Effector memory CD8-positive, alpha-beta T cell (primary cell): ENCODE results near the gene PLPP7.
"Not testable (repeated sequence)": the region's sequence is repeated elsewhere in the genome, so short reads cannot be mapped to it uniquely, and the experiment has no call there.

ENCODE experiments used
- ATAC-seq: fragments of 150-1000 bp; cut with Tn5 transposase; replicated peaks from 2 replicates; pipeline ENCODE4 v1.10.0; 2021; ENCODE audit warnings: mild to moderate bottlenecking, moderate library complexity
- DNase-seq, 3 experiments: peaks; one replicate each; pipeline ENCODE4 v3.0.0; 2021
- H3K27ac Mint-ChIP-seq, 2 donors: one replicate each; pipeline ENCODE4 v1.8.0; 2022; ENCODE audit warnings: mild to moderate bottlenecking in 2 of 2, mixed read lengths in 2 of 2, moderate library complexity in 2 of 2
- H3K27me3 Mint-ChIP-seq, 2 donors: one replicate each; pipeline ENCODE4 v1.8.0; 2022; ENCODE audit warnings: mixed read lengths in 2 of 2
- H3K36me3 Mint-ChIP-seq: one replicate; pipeline ENCODE4 v1.8.0; 2022; ENCODE audit warnings: mild to moderate bottlenecking, moderate library complexity, mixed read lengths; ENCODE audit not compliant: insufficient read depth
- H3K4me1 Mint-ChIP-seq, 2 donors: one replicate each; pipeline ENCODE4 v1.8.0; 2022; ENCODE audit warnings: low read depth in 2 of 2, mixed read lengths in 2 of 2
- H3K4me3 Mint-ChIP-seq, 2 donors: one replicate each; pipeline ENCODE4 v1.8.0; 2022; ENCODE audit warnings: mild to moderate bottlenecking in 2 of 2, mixed read lengths in 2 of 2, moderate library complexity in 2 of 2
- H3K9me3 Mint-ChIP-seq, 2 donors: one replicate each; pipeline ENCODE4 v1.8.0; 2022; ENCODE audit warnings: mixed read lengths in 2 of 2

Gene PLPP7

GRCh38 chr9:131349522-131349880, 60.0 kb downstream of the PLPP7 start:
- no peak for ATAC-seq
- Mint-ChIP-seq H3K27ac (peak overlapping the region in 1 of 2 donors; percentile 41), H3K4me3 (no peak overlapping the region)

GRCh38 chr9:131349881-131350563, 60.5 kb downstream of the PLPP7 start:
- peak; percentile 99 for ATAC-seq
- H3K4me3 Mint-ChIP-seq = peak overlapping the region; percentile 20 to 31
- H3K27me3 Mint-ChIP-seq = peaks cover 6 to 9% of the 10 kb centered on the region in 2 donors
- peak overlapping the region in 1 of 2 donors; percentile 41 for H3K27ac Mint-ChIP-seq
- H3K36me3 Mint-ChIP-seq = no peaks in the 10 kb centered on the region
- H3K9me3 Mint-ChIP-seq = no peaks in the 10 kb centered on the region
- peak; percentile 81 to 85 (median 84) for DNase-seq
- H3K4me1 Mint-ChIP-seq = peaks cover 8 to 9% of the 10 kb centered on the region in 2 donors

More at GRCh38 chr9:131349522-131349880, 60.0 kb downstream of the PLPP7 start:
- H3K4me1 Mint-ChIP-seq = peaks cover 8 to 9% of the 10 kb centered on the region in 2 donors
- H3K36me3 Mint-ChIP-seq = no peaks in the 10 kb centered on the region
- no peak for DNase-seq
- no peaks in the 10 kb centered on the region for H3K9me3 Mint-ChIP-seq
- peaks cover 6 to 9% of the 10 kb centered on the region in 2 donors for H3K27me3 Mint-ChIP-seq

GRCh38 chr9:131356479-131356878, 67.0 kb downstream of the PLPP7 start:
- H3K27me3 Mint-ChIP-seq, H3K4me1 Mint-ChIP-seq, DNase-seq, H3K36me3 Mint-ChIP-seq, H3K4me3 Mint-ChIP-seq, ATAC-seq, H3K27ac Mint-ChIP-seq, H3K9me3 Mint-ChIP-seq: not testable (repeated sequence)

- Mint-ChIP-seq H3K27ac (no peak overlapping the region), H3K27me3 (no peaks in the 10 kb centered on the region), H3K36me3 (no peaks in the 10 kb centered on the region), H3K4me1 (peaks cover 5% of the 10 kb centered on the region in 2 donors), H3K9me3 (no peaks in the 10 kb centered on the region), H3K4me3 (peak overlapping the region; percentile 11 to 37)
- DNase-seq (no peak), ATAC-seq (peak; percentile 32)
Measured at GRCh38 chr9:131358556-131358955, 69.0 kb downstream of the PLPP7 start.
